B cell (primary cell): Measurements from ENCODE around the gene CIBAR2. TPM values are rescaled to one million over a fixed set of nuclear protein-coding genes. Genes with fewer than 3 reads are reported as not detected.

Experiments used
- ATAC-seq: fragments of 200-7000 bp; cut with Tn5 transposase; one replicate; pipeline ENCODE4 v1.10.0; 2021; ENCODE audit warnings: low read depth, mild to moderate bottlenecking, moderate number of reproducible peaks, moderate library complexity
- CTCF ChIA-PET: fragments of 350-600 bp; sonication (Branson Sonifier 250); formaldehyde crosslinking; loops from one replicate; lab custom pipeline; 2021; ENCODE audit warnings: antibody characterized with exemption, inconsistent platforms; lab: Charles Lee
- POLR2A ChIA-PET: fragments of 350-600 bp; sonication (Branson Sonifier 250); formaldehyde crosslinking; loops from one replicate; lab custom pipeline; 2021; ENCODE audit warnings: antibody characterized with exemption; lab: Charles Lee
- DNase-seq: peaks from one replicate; pipeline ENCODE4 v3.0.0; 2013
- H2AFZ ChIP-seq: 2 replicates; pipeline ENCODE4 v1.6.1; 2012; ENCODE audit warnings: mild to moderate bottlenecking, low read depth, low read length; ENCODE audit not compliant: insufficient read depth, poor library complexity, severe bottlenecking
- H3K27ac ChIP-seq, 2 donors: 1 replicate in 1 of 2; 2 replicates in 1 of 2; pipeline ENCODE4 v1.5.1; 2012 to 2013; ENCODE audit warnings: low read length in 2 of 2, mild to moderate bottlenecking in 2 of 2, moderate library complexity in 1 of 2
- H3K27me3 ChIP-seq, 4 experiments: fragments of 200-600 bp in 1 of 4; sonication (generic) in 1 of 4; replicated peaks in 1 of 4; 1 replicate in 2 of 4; 2 replicates in 2 of 4; pipeline versions ENCODE4 v1.6.1 to v1.7.0; 2013 to 2016; ENCODE audit warnings: low read length in 3 of 4, mild to moderate bottlenecking in 2 of 4, mixed read lengths in 1 of 4, moderate library complexity in 1 of 4; ENCODE audit not compliant: insufficient read depth in 4 of 4, control insufficient read depth in 3 of 4; ENCODE audit errors: control extremely low read depth in 1 of 4
- H3K36me3 ChIP-seq, 2 experiments: replicated peaks in 1 of 2; 1 replicate in 1 of 2; 2 replicates in 1 of 2; pipeline versions ENCODE4 v1.6.1 to v1.7.1; 2013; ENCODE audit warnings: low read length in 1 of 2; ENCODE audit not compliant: insufficient read depth in 2 of 2, control insufficient read depth in 1 of 2; ENCODE audit errors: control extremely low read depth in 1 of 2, extremely low read depth in 1 of 2
- H3K4me1 ChIP-seq, 2 donors: fragments of 200-600 bp in 1 of 2; sonication (generic) in 1 of 2; 1 replicate in 1 of 2; 2 replicates in 1 of 2; pipeline versions ENCODE4 v1.5.1 to v1.6.1; 2013 to 2017; ENCODE audit warnings: low read length in 2 of 2; ENCODE audit not compliant: control insufficient read depth in 2 of 2, insufficient read depth in 2 of 2
- H3K4me2 ChIP-seq: replicated peaks from 2 replicates; pipeline ENCODE3; 2012; ENCODE audit warnings: mild to moderate bottlenecking, low read depth, low read length; ENCODE audit not compliant: poor library complexity, severe bottlenecking
- H3K4me3 ChIP-seq, 5 experiments: fragments of 200-600 bp in 1 of 5; sonication (generic) in 1 of 5; 1 replicate in 3 of 5; 2 replicates in 2 of 5; pipeline versions ENCODE4 v1.5.1 to v1.7.0; 2011 to 2016; ENCODE audit warnings: low read length in 4 of 5, mild to moderate bottlenecking in 4 of 5, low read depth in 2 of 5, control low read depth in 1 of 5, moderate library complexity in 1 of 5; ENCODE audit not compliant: insufficient read depth in 1 of 5; ENCODE audit errors: control extremely low read depth in 1 of 5, extremely low read depth in 1 of 5
- H3K79me2 ChIP-seq: fragments of 200-600 bp; sonication (generic); one replicate; pipeline ENCODE4 v1.6.0; 2016; ENCODE audit warnings: low read length; ENCODE audit not compliant: control insufficient read depth, insufficient read depth
- H3K9ac ChIP-seq: fragments of 200-600 bp; sonication (generic); 2 replicates; pipeline ENCODE4 v1.6.1; 2017; ENCODE audit warnings: mild to moderate bottlenecking, low read length, moderate library complexity
- H3K9me3 ChIP-seq, 3 donors: one replicate each; pipeline versions ENCODE4 v1.6.1 to v1.7.1; 2013; ENCODE audit warnings: low read length in 2 of 3; ENCODE audit not compliant: control insufficient read depth in 2 of 3, insufficient read depth in 1 of 3; ENCODE audit errors: control extremely low read depth in 1 of 3
- H4K20me1 ChIP-seq: 2 replicates; pipeline ENCODE4 v1.6.0; 2012; ENCODE audit warnings: mild to moderate bottlenecking, low read length; ENCODE audit not compliant: insufficient read depth, control insufficient read depth, poor library complexity, severe bottlenecking
- H3K27ac Mint-ChIP-seq: one replicate; pipeline ENCODE4 v1.8.0; 2021; ENCODE audit warnings: mixed read lengths
- H3K27me3 Mint-ChIP-seq: one replicate; pipeline ENCODE4 v1.8.0; 2021; ENCODE audit warnings: mixed read lengths
- H3K4me1 Mint-ChIP-seq: one replicate; pipeline ENCODE4 v1.8.0; 2021; ENCODE audit warnings: mixed read lengths
- H3K4me3 Mint-ChIP-seq: one replicate; pipeline ENCODE4 v1.8.0; 2021; ENCODE audit warnings: mixed read lengths
- H3K9me3 Mint-ChIP-seq: one replicate; pipeline ENCODE4 v1.8.0; 2022; ENCODE audit warnings: mixed read lengths; ENCODE audit not compliant: insufficient read depth
- CTCF ChIP-seq: fragments of 200-600 bp; IDR thresholded peaks from one replicate; pipeline ENCODE4 v1.8.0; 2022; ENCODE audit warnings: antibody characterized with exemption, mild to moderate bottlenecking
- EZH2 ChIP-seq: IDR thresholded peaks from 2 replicates; pipeline ENCODE4 v1.6.1; 2012; ENCODE audit warnings: borderline replicate concordance, low read depth, mild to moderate bottlenecking, moderate library complexity, low read length; ENCODE audit not compliant: insufficient read depth, poor library complexity, severe bottlenecking
- WGBS: methylation state at CpG from one replicate; pipeline ENCODE4 v1.1.5; 2013; ENCODE audit warnings: missing lambda C conversion rate; ENCODE audit not compliant: insufficient coverage; 5-methylcytosine and 5-hydroxymethylcytosine counted together
- intact Hi-C: fragments of 100-400 bp; cut with micrococcal nuclease; formaldehyde crosslinking; loops from one replicate; pipeline ENCODE4 v1.10.0; 2022
- polyA plus RNA-seq: library from polyadenylated mRNA; depleted of rRNA; stranded (reverse); fragments of >200 nt; gene quantifications from 2 replicates; pipeline ENCODE4 v1.2.3, GENCODE V29; 2012
- total RNA-seq, 2 donors: library from RNA; stranded (reverse); fragments of 120-200 nt in 1 of 2; gene quantifications; 1 replicate in 1 of 2; 2 replicates in 1 of 2; pipeline versions ENCODE4 v1.2.3 to v1.2.4, GENCODE V29; 2013 to 2022

The CIBAR2 gene
- total and polyA plus RNA-seq, 2 donors (not counting 1 experiment from before 2014, with no cell fraction given): not detected

GRCh38 chr16:85103114-85104079, 8.9 kb downstream of the CIBAR2 start:
- WGBS: 85% methylated on average over 18 of the region's 23 CpGs
- intact Hi-C loops: no loop called here
- Histone ChIP-seq H4K20me1 (no peaks in the 10 kb centered on the region), H3K36me3 (no peaks in the 10 kb centered on the region), H3K4me2 (peak overlapping the region; percentile 67), H3K9ac (no peak overlapping the region), H3K27ac (no peak overlapping the region), H3K4me1 (peaks cover 20 to 36% of the 10 kb centered on the region in 2 donors), H3K4me3 (no peak overlapping the region), H3K27me3 (no peaks in the 10 kb centered on the region), H3K79me2 (no peaks in the 10 kb centered on the region), H3K9me3 (peaks cover 0 to 2% (median 0%) of the 10 kb centered on the region in 3 donors), H2AFZ (no peak overlapping the region)
- POLR2A ChIA-PET: no interaction called here
- CTCF ChIA-PET: interaction anchor here (1.1 kb wide), 1 partner anchor 9 kb away, joined by 3 read pairs; the partner anchor contains the start of gene CIBAR2
- peaks cover 21% of the 10 kb centered on the region for H3K4me1 Mint-ChIP-seq
- no peak overlapping the region for H3K27ac Mint-ChIP-seq
- no peaks in the 10 kb centered on the region for H3K9me3 Mint-ChIP-seq
- H3K27me3 Mint-ChIP-seq: no peaks in the 10 kb centered on the region
- peak; percentile 74 for DNase-seq
- ATAC-seq: no peak
- no peak overlapping the region for H3K4me3 Mint-ChIP-seq
- TF ChIP-seq CTCF (no peak), EZH2 (no peak)
